ENCODE measurements around the gene SCARF2. TPM values are rescaled to one million over a fixed set of nuclear protein-coding genes. Genes with fewer than 3 reads are reported as not detected.
"Not testable (repeated sequence)": the region's sequence is repeated elsewhere in the genome, so short reads cannot be mapped to it uniquely, and the experiment has no call there.

Gene SCARF2
- polyA plus RNA-seq, 3 donors, result 12.3 to 24.2 (median 22.5) TPM

- DNase-seq (ENCODE audit: extremely low read depth in 1 of 11, low read depth in 9 of 11, low spot score in 4 of 11), result no peak
Measured at GRCh38 chr22:20423008-20423905, 14.4 kb downstream of the SCARF2 start.

- DNase-seq (ENCODE audit: extremely low read depth in 1 of 11, low read depth in 9 of 11, low spot score in 4 of 11), result no peak
Measured at GRCh38 chr22:20422271-20423007, 15.2 kb downstream of the SCARF2 start.

DNA sequence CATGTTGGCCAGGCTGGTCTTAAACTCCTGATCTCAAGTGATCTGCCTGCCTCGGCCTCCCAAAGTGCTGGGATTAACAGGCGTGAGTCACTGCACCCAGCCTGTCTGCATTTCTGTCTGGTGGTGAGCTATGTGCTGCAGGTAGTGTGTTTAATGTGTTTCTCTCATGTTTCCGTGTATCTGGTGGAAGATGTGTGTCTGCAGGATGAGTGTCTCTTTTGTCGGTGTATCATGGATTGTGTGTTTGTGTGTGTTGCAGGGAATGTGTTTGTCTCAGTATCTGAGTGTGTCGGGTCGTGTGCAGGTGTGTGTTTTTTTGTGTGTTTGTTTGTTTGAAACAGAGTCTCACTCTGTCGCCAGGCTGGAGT lies 16.1 kb downstream of the SCARF2 start:
- DNase-seq (ENCODE audit: extremely low read depth in 1 of 11, low read depth in 9 of 11, low spot score in 4 of 11), result no peak

- no peak for DNase-seq (ENCODE audit: extremely low read depth in 1 of 11, low read depth in 9 of 11, low spot score in 4 of 11)
Measured at GRCh38 chr22:20420157-20420842, 17.3 kb downstream of the SCARF2 start.

DNA sequence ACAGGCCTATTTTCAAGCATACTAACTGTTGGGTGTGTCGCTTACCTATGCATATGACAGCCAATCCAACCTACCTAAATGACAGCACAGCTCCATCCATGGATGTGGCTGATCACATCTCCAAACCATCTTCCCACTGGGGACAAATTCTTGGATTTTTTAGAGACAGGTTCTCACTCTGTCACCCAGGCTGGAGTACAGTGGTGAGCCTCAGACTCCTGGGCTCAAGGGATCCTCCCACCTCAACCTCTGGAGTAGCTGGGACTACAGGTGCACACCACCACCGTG lies 18.0 kb downstream of the SCARF2 start:
- no peak for DNase-seq (ENCODE audit: extremely low read depth in 1 of 11, low read depth in 9 of 11, low spot score in 4 of 11)

- DNase-seq (ENCODE audit: extremely low read depth in 1 of 11, low read depth in 9 of 11, low spot score in 4 of 11), result peak in 3 of 11 donors; percentile 55 to 78 (median 76)
Measured at GRCh38 chr22:20418211-20418788, 19.3 kb downstream of the SCARF2 start.

- DNase-seq (ENCODE audit: extremely low read depth in 1 of 11, low read depth in 9 of 11, low spot score in 4 of 11), result not testable (repeated sequence)
Measured at GRCh38 chr22:20415699-20416098, 21.9 kb downstream of the SCARF2 start.

DNA sequence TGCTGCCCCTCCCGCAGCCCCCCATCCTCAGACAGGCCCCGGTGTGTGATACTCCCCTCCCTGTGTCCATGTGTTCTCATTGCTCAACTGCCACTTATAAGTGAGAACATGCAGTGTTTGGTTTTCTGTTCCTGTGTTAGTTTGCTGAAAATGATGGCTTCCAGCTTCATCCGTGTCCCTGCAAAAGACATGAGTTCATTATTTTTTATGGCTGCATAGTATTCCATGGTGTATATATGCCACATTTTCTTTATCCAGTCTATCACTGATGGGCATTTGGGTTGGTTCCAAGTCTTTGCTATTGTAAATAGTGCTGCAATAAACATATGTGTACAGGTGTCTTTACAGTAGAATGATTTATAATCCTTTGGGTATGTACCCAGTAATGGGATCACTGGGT lies 22.4 kb downstream of the SCARF2 start:
- not testable (repeated sequence) for DNase-seq (ENCODE audit: extremely low read depth in 1 of 11, low read depth in 9 of 11, low spot score in 4 of 11)

GRCh38 chr22:20414450-20414849 lies 23.2 kb downstream of the SCARF2 start:
- no peak for DNase-seq (ENCODE audit: extremely low read depth in 1 of 11, low read depth in 9 of 11, low spot score in 4 of 11)

DNA sequence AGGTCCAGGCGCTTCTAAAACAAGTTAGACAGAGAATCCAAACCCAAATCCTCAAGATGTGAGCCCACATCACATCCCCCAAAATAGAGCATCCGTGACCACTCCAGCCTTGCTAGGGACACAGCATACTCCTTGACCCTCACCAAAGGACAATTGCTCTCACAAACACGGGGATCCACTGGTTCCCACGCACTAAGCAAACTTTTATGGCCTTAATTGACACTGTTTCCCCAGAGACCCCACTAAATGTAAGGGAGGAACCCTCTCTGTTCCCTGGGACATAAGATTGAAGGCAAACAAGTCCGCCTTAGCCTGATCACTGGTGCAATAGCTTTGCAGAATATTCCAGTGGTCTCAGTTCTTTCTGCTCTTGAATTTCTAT lies 23.6 kb downstream of the SCARF2 start:
- DNase-seq (ENCODE audit: extremely low read depth in 1 of 11, low read depth in 9 of 11, low spot score in 4 of 11), result no peak

GRCh38 chr22:20413217-20414058 lies 24.2 kb downstream of the SCARF2 start:
- DNase-seq (ENCODE audit: extremely low read depth in 1 of 11, low read depth in 9 of 11, low spot score in 4 of 11), result no peak

- no peak for DNase-seq (ENCODE audit: extremely low read depth in 1 of 11, low read depth in 9 of 11, low spot score in 4 of 11)
Measured at GRCh38 chr22:20412474-20413216, 25.0 kb downstream of the SCARF2 start.

GRCh38 chr22:20409385-20409784 lies 28.2 kb downstream of the SCARF2 start:
- DNase-seq (ENCODE audit: extremely low read depth in 1 of 11, low read depth in 9 of 11, low spot score in 4 of 11), result not testable (repeated sequence)

DNA sequence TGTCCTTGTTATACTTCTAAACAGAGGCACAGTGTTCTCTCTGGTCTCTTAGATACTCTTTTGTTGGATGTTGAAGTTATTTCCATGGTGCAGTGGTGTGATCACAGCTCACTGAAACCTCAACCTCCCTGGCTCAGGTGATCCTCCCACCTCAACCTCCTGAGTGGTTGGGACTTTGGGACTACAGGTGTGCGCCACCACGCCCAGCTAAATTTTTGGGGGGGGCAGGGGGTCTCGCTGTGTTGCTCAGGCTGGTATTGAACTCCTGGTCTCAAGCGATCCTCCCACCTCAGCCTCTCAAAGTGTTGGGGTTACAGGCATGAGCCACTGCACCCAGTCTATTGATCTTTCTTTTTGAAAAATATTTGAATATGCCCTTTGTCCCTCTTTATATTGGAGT lies 28.7 kb downstream of the SCARF2 start:
- no peak for DNase-seq (ENCODE audit: extremely low read depth in 1 of 11, low read depth in 9 of 11, low spot score in 4 of 11)

- no peak for DNase-seq (ENCODE audit: extremely low read depth in 1 of 11, low read depth in 9 of 11, low spot score in 4 of 11)
Measured at GRCh38 chr22:20407829-20408228, 29.8 kb downstream of the SCARF2 start.

DNA sequence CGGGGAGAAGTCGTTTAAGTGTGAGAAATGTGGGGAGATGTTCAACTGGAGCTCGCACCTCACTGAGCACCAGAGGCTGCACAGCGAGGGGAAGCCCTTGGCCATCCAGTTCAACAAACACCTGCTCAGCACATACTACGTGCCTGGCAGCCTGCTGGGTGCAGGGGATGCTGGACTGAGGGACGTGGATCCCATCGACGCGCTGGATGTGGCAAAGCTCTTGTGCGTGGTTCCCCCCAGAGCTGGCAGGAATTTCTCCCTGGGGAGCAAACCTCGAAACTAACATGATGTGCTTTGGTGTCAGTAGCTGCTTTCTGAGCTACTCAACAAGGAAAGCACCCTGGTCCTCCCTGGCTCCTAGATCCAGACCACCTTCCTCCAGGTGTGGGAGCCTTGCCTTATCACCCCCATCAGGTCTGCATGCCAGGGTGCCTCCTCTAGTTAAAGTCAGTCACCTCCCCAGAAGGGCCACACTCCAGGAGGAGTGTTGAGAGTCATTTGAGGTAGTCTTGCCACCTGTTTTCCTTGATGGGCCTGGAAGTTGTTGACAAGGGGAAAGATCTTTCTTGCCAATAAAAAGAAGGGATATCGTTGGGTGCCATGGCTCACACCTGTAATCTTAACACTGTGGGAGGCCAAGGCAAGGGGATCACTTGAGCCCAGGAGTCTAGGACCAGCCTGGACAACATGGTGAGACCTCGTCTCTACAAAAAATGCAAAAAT lies 30.8 kb downstream of the SCARF2 start:
- DNase-seq (ENCODE audit: extremely low read depth in 1 of 11, low read depth in 9 of 11, low spot score in 4 of 11), result no peak

GRCh38 chr22:20405931-20406685 lies 31.5 kb downstream of the SCARF2 start:
- no peak for DNase-seq (ENCODE audit: extremely low read depth in 1 of 11, low read depth in 9 of 11, low spot score in 4 of 11)

All from renal cortex interstitium (tissue), 11 donors.